ENCODE data around the gene EPB41L4B.
A peak's percentile ranks its signal among the peaks of the same experiment; 100 is the strongest.

EPB41L4B gene

GRCh38 chr9:109269839-109270238 lies 51.0 kb downstream of the EPB41L4B start:
- DNase-seq (ENCODE audit: low read depth), result no peak

DNA sequence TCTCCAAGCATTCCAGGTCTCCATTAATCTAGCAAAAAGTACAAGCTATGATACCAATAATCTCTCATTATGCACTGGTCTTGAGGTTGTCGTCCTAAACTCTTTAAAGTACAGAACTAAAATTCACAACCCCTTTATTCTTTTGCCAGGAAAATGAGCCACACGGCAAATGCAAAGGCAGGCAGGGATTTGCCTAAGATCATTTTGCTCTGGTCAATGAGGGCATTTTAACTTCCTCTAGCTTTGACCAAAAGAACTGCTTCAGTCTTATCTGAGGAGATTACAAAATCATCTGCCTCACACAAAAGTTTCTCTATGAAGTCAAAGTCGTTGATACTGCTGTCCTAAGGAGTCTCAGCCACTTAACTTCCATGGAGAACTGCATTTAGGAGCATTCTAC lies 51.8 kb downstream of the EPB41L4B start:
- no peak for DNase-seq (ENCODE audit: low read depth)

- no peak for DNase-seq (ENCODE audit: low read depth)
These were observed 53.3 kb downstream of the EPB41L4B start for GRCh38 chr9:109267555-109267954.

- DNase-seq (ENCODE audit: low read depth), result no peak
These were observed 55.8 kb downstream of the EPB41L4B start for GRCh38 chr9:109264877-109265587.

DNA sequence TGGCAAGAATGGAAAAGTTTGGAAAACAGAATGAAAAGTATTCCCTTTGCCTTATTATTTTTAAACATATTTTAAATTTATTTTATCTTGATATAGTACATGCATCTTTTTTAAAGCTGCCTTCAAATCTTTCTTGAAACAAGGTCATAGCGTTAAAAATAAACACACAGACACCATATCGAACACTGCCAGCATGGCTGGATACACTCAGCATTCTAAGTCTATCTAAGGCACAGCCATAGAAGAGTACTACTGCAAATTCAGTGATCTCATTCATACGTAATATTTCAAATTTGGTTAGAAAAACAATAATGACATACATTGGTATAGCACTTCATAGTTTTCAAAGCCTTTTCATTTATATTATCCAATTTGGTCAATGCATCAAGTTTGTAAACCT lies 57.5 kb downstream of the EPB41L4B start:
- DNase-seq (ENCODE audit: low read depth), result no peak

DNA sequence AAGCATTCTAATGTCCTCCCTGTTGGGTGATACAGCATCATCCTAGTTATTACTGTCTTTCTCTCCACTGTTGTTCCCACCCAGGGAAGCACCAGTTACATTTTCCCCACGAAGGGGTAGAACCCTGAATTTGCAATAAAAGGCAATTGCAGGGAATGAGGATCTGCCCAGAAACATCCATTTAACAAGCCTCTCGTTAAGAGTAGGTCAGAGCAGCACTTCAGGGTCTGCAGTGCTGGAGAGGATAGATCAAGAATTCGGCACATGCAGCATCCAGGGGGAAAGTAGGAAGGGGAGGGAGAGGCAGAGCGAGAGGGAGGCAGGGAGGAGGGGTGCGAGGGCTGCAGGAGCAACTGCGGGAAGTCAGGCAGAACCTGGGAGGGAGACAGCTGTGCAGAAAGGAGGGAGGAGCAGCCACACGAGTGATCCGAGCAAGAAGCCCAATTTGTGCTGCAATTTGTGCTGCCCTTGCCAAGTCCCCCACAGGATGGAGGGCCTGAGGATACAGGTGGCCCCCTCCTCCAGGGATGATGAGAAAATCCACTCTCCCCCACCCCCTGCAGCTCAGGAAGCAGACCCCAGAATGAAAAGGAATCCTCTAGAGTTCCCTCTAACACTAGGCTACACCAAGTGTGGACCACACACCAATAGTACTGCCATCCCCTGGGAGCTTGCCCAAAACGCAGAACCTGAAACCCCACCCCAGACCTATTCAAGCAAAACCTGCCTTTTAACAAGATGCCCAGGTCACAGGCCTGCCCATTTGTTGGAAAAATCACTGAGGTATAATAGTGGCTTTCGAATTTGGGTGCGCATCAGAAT lies 62.2 kb downstream of the EPB41L4B start:
- no peak for DNase-seq (ENCODE audit: low read depth)

DNA sequence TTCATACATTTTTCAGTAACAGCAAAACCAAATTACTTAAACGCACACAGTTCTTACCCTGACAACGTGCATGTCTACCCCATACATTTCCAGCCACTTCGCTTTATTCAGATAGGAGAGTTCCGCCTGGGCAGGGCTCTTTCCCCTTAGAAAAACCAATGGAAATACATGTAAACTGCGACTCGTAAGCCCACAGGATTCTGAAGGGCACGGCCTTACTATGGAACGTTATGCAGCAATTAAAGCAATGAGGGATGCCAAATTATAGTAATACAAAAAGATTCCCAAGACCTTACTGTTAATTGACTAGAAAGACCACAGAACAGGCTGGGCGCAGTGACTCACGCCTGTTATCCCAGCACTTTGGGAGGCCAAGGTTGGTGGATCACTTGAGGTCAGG lies 64.5 kb downstream of the EPB41L4B start:
- DNase-seq (ENCODE audit: low read depth), result no peak

GRCh38 chr9:109255394-109255793 lies 65.5 kb downstream of the EPB41L4B start:
- DNase-seq (ENCODE audit: low read depth), result no peak

DNA sequence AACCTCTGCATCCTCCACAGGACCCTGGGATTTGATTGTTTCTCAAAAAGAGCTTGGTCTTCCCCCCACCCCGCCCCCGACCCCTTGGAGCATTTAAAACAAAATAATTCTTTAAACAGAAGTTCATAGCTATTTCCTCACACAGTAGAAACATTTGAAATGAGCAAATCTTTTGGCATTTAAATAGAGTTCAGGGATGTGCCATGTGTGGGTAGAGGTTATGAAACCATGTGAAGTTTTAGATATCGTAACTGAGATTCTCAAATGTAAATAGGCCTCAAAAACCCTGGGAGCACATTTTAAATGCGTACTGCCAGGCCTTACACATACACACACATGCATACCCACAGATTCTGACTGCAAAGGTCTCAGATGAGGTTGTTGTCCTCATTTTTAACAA lies 66.5 kb downstream of the EPB41L4B start:
- peak; percentile 45 for DNase-seq (ENCODE audit: low read depth)

DNA sequence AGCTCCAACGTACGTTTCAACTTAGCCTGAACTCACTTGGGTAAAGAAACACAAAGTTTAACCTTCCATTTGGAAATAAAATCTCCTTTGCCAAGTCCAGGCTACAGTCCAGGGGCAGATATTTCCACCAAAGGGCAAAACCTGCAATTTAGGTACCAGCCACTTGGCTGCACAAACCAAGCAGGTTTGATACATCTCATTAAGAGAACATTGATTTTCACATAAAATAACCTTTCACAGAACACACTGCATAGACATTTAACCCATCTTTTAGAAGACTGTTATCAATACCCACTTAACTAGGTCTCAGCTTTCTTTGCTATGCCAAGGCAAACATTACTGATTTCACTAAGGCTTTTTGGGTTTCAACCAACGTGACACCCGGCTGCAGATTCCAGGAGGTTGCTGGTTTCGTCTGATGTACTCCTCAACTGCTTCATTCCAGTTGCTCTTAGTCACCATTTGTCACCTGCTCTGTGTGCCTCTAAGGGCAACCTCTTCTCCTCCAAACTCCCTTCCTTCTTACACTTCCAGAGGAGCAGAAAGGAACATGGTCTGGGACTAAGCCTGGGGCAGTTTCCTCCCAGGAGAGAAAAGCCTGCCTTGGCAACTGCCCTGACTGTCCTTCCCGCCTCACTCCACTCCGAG lies 67.1 kb downstream of the EPB41L4B start:
- DNase-seq (ENCODE audit: low read depth), result no peak

GRCh38 chr9:109253241-109253636 lies 67.6 kb downstream of the EPB41L4B start:
- no peak for DNase-seq (ENCODE audit: low read depth)

DNA sequence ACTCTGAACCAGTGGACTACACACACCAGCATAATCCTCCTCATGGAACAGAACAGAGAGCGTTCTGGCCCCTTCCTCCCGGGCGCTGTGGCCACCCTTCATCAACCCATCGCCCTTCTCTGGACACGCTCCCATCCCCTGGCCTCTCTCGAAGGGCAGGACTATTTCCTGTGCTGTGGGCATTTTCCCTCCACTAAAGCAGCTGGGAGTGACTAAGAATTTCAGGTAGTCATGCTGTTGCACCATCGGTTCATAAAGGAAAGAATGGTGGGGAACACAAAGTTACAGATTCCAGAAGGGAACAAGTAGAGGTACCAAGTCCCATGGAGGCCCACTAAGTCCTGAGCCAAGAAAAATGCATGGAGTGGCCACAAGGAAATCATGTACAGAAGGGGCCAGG lies 68.6 kb downstream of the EPB41L4B start:
- no peak for DNase-seq (ENCODE audit: low read depth)

DNA sequence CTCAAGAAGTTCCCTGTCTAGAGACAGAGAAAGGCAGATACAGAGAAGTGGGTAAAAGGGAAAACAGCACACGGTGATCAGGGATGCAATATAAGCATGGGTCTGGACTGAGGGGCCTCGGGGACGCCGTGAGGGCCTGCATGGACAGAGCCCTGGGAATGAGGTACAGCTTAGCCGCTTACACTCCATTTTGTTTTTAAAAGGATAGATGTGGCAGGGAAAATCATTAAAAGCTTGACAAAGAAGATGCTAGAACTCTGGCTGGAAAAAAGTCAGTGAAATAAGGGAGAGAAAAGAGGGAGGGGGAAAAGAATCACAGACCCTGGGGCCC lies 69.1 kb downstream of the EPB41L4B start:
- no peak for DNase-seq (ENCODE audit: low read depth)

DNA sequence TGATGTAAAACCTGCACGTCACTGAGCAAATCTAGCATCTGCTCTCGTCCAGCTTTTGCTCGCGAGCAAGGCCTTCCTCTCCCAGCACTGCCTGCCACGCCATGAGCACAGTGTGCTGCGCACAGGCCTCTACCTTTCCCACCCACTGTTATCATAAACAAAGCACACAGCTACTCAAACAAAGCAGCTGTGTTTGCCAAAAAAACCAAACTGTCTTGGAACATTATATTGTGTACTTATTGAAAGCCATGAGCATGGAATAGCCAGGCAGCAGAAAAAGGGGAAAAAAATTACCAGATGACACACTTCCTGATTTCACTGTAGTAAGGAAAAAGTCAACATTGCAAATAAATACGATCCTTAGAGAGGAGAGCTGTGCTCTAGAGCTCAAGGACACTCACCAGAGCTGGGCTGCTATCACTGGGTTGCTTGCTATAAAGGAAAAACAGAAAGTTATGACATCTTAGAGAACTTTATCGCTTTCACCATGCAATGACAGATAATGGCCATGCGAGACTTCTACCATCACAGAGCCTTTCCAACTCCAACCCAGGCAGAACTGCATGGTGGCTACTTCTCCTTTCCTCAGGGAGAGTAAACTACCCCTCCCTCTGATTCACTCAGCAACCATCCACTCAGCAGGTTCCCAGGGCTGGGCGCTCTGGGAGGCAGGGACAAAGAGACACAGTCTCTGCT lies 69.6 kb downstream of the EPB41L4B start:
- no peak for DNase-seq (ENCODE audit: low read depth)

DNA sequence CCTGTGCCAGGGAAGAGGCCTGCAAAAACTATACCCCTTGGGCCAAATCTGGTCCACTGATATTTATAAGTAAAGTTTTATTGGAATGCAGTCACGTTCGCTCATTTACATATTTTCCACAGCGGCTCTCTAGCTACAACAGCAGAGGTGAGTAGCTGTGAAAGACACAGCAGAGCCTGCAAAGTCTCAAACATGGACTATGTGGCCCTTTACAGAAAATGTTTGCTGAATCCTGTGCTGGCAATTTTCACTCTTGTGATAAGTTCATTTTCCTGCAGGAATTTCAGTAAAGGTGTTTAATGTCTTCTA lies 70.1 kb downstream of the EPB41L4B start:
- DNase-seq (ENCODE audit: low read depth), result no peak

- DNase-seq (ENCODE audit: low read depth), result no peak
These were observed 70.5 kb downstream of the EPB41L4B start for GRCh38 chr9:109250311-109250741.

GRCh38 chr9:109249615-109250014 lies 71.2 kb downstream of the EPB41L4B start:
- DNase-seq (ENCODE audit: low read depth), result no peak

DNA sequence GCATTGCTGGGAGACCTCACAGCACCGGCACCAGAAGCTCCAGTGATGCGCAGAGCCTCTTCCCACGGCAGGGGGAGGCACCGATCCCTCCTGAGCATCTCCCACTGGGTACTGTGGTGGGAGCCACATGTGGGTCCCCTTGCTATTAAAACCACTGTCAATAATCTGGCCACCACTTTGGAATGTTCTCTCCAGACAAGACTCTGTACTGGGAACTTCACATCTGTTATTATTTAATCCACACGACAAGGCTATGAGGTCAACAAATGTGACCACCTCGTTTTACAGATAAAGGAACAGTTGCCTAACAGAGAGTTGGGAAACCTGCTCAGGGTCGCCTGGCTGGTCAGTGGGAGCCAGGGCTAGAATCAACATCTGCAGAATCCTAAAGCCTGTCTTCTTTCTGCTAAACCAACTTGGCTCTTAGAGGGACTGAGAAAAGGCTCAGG lies 72.7 kb downstream of the EPB41L4B start:
- no peak for DNase-seq (ENCODE audit: low read depth)

GRCh38 chr9:109247228-109247627 lies 73.6 kb downstream of the EPB41L4B start:
- DNase-seq (ENCODE audit: low read depth), result no peak

- no peak for DNase-seq (ENCODE audit: low read depth)
These were observed 74.3 kb downstream of the EPB41L4B start for GRCh38 chr9:109246533-109246932.

GRCh38 chr9:109245310-109245897 lies 75.5 kb downstream of the EPB41L4B start:
- DNase-seq (ENCODE audit: low read depth), result no peak

Measured in GM04503 (cell line).